CD4-positive, alpha-beta T cell treated with Interleukin-6 at 100 ng/mL for 8 hours (primary cell): ENCODE results near the gene LRP5.
A peak's percentile ranks its signal among the peaks of the same experiment; 100 is the strongest.

Experiments used
- DNase-seq: peaks from one replicate; pipeline ENCODE4 v3.0.0-alpha.2; 2020; ENCODE audit warnings: mixed read lengths, low spot score

The LRP5 gene

GRCh38 chr11:68371171-68372041, 59.0 kb downstream of the LRP5 start:
- no peak for DNase-seq

- DNase-seq, result no peak
These were observed 59.7 kb downstream of the LRP5 start for GRCh38 chr11:68372114-68372513.

DNA sequence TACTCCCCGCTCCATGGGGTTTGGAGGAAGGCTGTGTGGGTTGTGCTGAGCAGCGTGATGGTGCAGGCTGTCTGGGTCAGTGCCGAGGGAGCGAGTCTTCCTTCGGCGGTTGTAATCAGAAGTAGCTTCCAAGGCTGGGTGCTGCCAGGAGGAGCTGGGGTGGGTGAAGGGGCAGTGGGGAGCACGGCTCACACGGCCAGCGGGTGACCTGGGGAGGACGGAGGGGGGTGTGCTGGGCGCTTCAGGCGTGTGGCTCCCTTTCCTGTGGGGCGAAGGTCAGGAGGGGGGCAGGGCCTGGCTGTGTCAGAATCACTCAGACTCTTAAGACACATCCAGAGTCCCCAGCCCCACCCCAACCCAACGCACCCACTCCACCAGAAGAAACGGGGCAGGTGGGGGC, 60.2 kb downstream of the LRP5 start:
- DNase-seq, result no peak

GRCh38 chr11:68373189-68373814, 60.9 kb downstream of the LRP5 start:
- DNase-seq, result no peak

DNA sequence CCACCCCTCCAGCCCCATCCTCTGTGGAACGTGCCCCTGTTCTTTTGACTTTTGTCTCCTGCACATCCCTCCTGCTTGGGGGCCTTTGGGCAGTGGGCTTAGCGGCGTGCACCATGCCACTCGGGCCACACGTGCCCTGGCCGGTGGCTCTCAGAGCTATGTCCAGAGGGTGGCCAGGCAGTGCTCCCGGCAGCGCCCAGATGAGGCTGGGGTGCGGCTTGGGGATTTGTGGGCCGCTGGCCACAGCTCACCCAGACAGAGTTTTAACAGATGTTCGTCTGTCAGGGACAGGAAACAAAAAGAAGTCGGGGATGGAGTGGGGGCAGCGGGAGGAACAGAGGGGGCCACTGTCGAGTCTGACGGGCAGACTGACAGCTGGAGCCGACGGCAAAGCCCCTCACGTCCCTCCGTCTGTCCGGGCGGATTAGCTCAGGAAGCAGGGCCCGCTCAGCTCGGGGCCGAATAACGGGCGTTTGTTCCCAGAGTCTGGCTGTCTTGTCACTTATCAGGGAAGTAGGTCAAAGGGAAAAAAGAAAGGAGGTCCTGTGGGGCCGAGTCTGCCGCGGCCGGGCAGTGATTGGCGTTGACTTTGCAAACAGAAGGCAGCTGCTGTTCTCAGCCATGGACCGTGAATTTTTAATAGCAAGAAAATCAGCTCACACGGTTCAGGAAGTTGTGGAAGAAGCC, 61.6 kb downstream of the LRP5 start:
- DNase-seq, result no peak

DNA sequence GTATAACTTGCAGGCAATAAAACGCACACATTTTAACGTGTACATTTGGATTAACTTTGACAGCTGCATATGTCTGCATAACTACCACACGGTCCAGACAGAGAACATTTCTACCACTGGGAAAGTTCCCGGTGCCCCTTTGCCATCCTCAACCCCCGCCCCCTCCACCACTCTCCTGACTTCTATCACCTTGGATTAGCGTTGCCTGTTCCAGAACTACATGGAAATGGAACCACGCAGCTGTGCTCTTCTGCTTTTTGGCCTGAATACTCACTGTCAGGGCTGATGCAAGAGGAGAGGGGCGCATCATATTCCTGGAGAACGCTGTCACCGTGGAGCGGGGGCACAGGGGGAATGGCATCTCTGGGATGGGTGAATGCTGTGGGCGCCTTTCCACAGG, 62.1 kb downstream of the LRP5 start:
- DNase-seq, result no peak

DNA sequence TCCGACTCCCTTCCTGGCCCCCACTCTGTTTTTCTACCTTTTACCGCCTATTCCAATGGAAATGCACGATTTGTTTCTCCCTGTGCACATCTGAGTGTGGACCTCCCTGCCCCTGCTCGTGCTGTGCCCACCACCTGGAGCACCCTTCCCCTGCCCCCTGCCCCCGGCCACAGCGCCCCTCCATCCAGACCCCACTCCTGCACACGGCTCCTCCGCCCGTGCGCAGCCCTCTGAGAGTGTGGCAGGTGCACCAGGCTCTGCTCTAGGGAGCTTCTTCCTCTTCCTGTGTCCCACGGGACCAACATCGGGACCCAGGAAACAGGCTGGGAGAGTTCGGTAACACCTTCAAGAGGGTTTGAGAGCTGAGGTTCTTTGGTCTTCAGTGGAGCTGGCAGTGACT, 62.9 kb downstream of the LRP5 start:
- no peak for DNase-seq

DNA sequence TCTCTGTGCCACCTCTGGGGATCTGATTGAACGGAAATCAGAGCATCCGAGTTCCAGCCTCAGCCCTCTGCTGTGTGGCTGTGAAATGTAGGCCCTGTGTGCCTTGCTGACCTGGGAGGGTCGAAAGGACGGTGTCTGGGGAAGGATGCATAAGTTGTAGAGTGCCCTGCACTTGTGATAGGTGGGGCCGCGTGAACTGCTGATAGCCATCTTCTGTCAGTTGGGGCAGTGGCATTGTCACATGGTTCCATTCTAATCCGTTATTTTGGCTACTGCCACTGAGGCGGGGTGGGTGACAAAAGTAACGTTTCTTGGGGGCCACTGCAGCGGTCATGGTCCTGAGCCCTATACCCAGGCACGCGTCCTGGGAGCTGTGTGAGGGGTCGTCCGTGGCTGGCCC, 63.4 kb downstream of the LRP5 start:
- DNase-seq, result no peak

DNA sequence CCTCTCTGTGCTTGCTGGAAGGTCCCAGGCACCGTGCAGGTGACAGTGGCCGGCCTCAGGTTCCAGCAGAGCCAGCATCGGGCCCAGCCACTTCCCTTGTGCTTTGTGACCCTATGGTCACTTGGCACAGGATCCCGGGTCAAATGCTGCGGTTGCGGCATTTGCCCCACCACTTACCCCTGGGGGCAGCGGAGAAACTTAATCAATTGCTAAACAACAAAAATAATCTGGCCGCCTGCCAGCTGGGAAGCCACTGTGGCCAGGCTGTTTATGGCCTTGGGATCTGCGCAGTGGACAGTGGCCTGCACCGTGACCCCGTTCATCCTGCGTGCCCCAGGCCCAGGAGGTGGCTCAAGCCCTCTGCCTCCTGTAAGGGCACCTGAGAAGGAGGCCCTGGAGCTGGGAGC, 65.0 kb downstream of the LRP5 start:
- no peak for DNase-seq

GRCh38 chr11:68379206-68379605, 66.8 kb downstream of the LRP5 start:
- no peak for DNase-seq

- no peak for DNase-seq
These were observed 68.6 kb downstream of the LRP5 start for GRCh38 chr11:68380786-68381622.

DNA sequence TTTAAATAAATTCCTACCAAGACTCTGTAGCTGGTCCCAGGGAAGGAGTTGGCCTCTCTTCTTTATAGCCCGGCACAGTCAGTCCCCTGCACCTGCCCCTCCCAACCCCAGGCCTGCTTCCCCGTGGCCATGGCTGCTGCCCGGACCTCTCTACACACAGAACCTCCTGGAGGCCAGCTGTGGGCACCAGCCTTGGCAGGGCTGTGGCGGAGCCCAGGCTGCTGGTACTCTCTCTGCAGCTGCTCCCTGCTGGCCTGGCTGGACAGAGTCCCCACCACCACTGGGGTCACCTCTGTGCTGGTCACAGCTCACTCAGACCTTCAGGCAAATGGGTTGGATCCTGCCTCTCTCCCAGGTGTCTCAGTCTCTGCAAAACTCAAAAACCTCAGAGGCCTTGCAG, 69.3 kb downstream of the LRP5 start:
- no peak for DNase-seq

DNA sequence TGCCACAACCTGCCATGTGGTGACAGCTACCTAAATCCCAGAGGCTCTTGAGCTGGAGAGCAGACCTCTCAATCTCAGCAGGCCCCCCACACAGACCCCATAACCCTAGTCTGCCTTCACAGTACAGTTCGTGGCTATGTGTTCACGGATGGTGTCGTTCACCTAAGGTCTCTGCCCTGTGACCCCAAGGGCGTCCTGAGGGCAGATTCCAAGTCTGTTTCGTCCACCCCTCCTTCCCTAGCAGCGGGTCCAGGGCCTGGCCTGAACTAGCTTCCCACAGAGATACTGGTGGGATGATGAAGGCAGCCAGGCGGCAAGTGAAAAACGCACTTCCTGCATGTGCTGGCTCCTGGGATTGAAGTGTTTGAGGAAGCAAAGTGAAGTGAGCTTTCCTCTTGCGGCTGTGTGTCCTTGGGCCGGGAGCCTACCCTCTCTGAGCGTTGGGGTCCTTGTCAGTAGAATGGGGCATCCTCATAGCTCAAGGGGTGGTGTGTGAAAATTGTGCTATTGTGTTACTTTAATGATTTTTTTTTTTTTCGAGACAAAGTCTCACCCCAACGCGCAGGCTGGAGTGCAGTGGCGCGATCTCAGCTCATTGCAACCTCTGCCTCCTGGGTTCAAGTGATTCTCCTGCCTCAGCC, 70.1 kb downstream of the LRP5 start:
- DNase-seq, result no peak

GRCh38 chr11:68383976-68384501, 71.6 kb downstream of the LRP5 start:
- DNase-seq, result peak; percentile 41

DNA sequence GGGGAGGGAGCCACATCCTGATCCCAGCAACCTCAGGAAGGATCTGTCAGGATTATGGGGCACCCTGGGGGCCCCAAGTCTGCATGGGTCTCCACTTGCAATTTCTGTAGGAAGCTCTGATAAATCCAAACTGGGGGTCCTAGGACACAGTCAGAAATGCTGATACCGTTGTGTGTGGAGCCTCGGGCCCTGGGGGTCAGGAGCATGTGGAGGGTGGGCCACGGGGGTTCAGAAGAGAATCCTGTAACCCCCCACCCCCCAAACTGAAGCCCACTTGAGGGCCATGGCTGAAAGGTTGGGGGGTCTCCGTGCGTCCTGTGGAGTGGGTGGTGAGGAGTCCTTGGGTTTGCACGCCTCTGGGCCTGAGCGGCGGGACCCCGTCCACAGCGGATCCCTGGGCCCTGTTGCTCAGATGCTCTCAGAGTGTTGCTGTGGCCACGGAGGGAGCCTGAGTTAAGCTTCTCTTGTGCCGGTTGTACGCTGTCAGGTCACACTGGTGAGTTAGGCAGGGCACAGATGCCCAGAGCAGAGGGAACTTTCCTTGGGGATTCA, 72.2 kb downstream of the LRP5 start:
- DNase-seq, result no peak

- no peak for DNase-seq
These were observed 72.7 kb downstream of the LRP5 start for GRCh38 chr11:68385128-68385527.

DNA sequence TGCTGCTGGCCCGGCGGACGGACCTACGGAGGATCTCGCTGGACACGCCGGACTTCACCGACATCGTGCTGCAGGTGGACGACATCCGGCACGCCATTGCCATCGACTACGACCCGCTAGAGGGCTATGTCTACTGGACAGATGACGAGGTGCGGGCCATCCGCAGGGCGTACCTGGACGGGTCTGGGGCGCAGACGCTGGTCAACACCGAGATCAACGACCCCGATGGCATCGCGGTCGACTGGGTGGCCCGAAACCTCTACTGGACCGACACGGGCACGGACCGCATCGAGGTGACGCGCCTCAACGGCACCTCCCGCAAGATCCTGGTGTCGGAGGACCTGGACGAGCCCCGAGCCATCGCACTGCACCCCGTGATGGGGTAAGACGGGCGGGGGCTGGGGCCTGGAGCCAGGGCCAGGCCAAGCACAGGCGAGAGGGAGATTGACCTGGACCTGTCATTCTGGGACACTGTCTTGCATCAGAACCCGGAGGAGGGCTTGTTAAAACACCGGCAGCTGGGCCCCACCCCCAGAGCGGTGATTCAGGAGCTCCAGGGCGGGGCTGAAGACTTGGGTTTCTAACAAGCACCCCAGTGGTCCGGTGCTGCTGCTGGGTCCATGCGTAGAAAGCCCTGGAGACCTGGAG, 74.1 kb downstream of the LRP5 start:
- no peak for DNase-seq

DNA sequence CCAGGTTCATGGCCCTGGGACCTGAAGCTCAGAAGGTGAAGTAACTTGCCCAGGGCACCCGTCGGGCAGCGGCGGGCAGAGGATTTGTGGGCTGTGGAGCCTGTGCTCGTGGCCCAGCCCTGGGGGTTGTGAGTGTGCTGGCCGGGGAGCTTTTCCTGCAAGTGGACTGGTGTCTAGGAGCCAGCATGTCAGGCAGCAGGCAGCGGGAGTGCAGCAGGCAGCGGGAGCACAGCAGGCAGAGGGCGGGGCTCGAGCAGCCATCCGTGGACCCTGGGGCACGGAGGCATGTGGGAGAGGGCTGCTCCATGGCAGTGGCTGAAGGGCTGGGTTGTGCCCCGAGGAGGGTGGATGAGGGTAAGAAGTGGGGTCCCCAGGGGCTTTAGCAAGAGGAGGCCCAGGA, 75.4 kb downstream of the LRP5 start:
- DNase-seq, result no peak

- DNase-seq, result no peak
These were observed 76.3 kb downstream of the LRP5 start for GRCh38 chr11:68388595-68389198.

DNA sequence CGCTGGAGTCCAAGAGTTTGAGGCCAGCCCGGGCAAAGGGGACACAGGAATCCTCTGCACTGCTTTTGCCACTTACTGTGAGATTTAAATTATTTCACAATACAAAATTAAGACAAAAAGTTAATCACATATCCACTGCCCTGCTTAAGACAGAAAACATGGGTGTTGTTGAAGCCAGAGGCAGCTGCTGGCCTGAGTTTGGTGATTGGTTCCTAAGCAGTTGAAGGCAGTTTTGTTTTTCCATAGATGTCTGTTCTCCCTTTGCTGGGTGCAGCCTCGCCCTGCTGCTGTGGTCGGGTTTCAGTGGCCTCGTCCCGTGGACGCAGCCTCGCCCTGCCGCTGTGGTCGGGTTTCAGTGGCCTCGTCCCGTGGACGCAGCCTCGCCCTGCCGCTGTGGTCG, 77.9 kb downstream of the LRP5 start:
- DNase-seq, result no peak
